Heart left ventricle (tissue), 13 donors: ENCODE measurements around the gene STXBP6.

Source experiments
- CTCF ChIP-seq, 12 donors: fragments of 200-600 bp; sonication (generic) in 4 of 12; IDR thresholded peaks; one replicate each; pipeline versions ENCODE4 v1.5.0 to v1.8.0; 2018 to 2022; ENCODE audit warnings: antibody characterized with exemption in 12 of 12, mild to moderate bottlenecking in 5 of 12
- POLR2A ChIP-seq, 2 donors: fragments of 450-650 bp; IDR thresholded peaks; one replicate each; pipeline ENCODE4 v1.6.1; 2017; ENCODE audit warnings: antibody characterized with exemption in 2 of 2, mild to moderate bottlenecking in 2 of 2, moderate library complexity in 2 of 2
- donor health status: ischemic (EF 13 %, LVEDD 7.1; RV severe dilation, severe dysfunction).
- donor health status: DM: no; HTN: yes; CAD: no.
- donor health status: DM: no; HTN: no; CAD: no.
- donor health status: ischemic (EF 25% LVEDD 6.9; RV normal size, moderate dysfunction).
- donor health status: ischemic (EF 25% LVEDD 5.7; RV mildly dilated, moderate dysfunction).
- donor health status: ischemic (EF 35%, LVEDD 5.7; RV mildly dilated, moderate dysfunction).
- donor health status: nonischemic (EF 11% LVEDD 7.7; RV severe dilation, severe dysfunction).
- donor health status: DM: yes; HTN: yes; CAD: no.
- donor health status: PGD.
- donor health status: ischemic (EF 29% LVEDD 5.4; RV normal size, mild dysfunction).
- donor health status: nonischemic (EF 23%, LVEDD 6.1; RV moderate dilation, normal function).

- no peak for TF ChIP-seq CTCF (IDR thresholded peaks at IDR 0.05)
- TF ChIP-seq POLR2A (IDR thresholded peaks at IDR 0.05), result no peak
These were observed 174.6 kb downstream of the STXBP6 start for GRCh38 chr14:24875203-24875838.
